Measurements from ENCODE around the gene SIVA1. TPM values are rescaled to one million over a fixed set of nuclear protein-coding genes. Genes with fewer than 3 reads are reported as not detected.
A peak's percentile ranks its signal among the peaks of the same experiment; 100 is the strongest.

The SIVA1 gene
- total and polyA plus RNA-seq, 8 donors, result 29.1 to 136 (median 42.6) TPM

- H3K36me3 ChIP-seq, result peaks cover 0 to 5% (median 0%) of the 10 kb centered on the region in 3 donors
- no peaks in the 10 kb centered on the region for H3K27me3 ChIP-seq
- no peak for ATAC-seq
- 77 to 79% methylated on average over 7 of the region's 7 CpGs for WGBS, 2 donors
- FAIRE-seq, result no peak
- H3K4me1 ChIP-seq, result peaks cover 11 to 13% (median 12%) of the 10 kb centered on the region in 3 donors
- TF ChIP-seq CTCF (IDR thresholded peaks at IDR 0.05), result no peak
- no peak overlapping the region for H3K27ac ChIP-seq
- no peaks in the 10 kb centered on the region for H3K9me3 ChIP-seq
- intact Hi-C loops (cut with DNase I), result no loop called here
- no peak overlapping the region for H3K4me3 ChIP-seq
- DNase-seq, result no peak
These were observed 34.8 kb downstream of the SIVA1 start for GRCh38 chr14:104787736-104788135.

GRCh38 chr14:104788161-104788818 is 35.3 kb downstream of the SIVA1 start:
- no peak for ATAC-seq
- Histone ChIP-seq H3K9me3 (no peaks in the 10 kb centered on the region), H3K27ac (no peak overlapping the region), H3K4me3 (no peak overlapping the region), H3K36me3 (peaks cover 0 to 5% (median 0%) of the 10 kb centered on the region in 3 donors), H3K4me1 (peaks cover 17 to 18% (median 17%) of the 10 kb centered on the region in 3 donors), H3K27me3 (no peaks in the 10 kb centered on the region)
- 59 to 73% methylated on average over 13 to 14 of the region's 14 CpGs for WGBS, 2 donors
- intact Hi-C loops (cut with DNase I), result no loop called here
- FAIRE-seq, result no peak
- no peak for TF ChIP-seq CTCF (IDR thresholded peaks at IDR 0.05)
- peak in 2 of 6 donors; percentile 47 to 76 for DNase-seq

- TF ChIP-seq CTCF (IDR thresholded peaks at IDR 0.05), result no peak
- no peak overlapping the region for H3K4me3 ChIP-seq
- peaks cover 0 to 5% (median 0%) of the 10 kb centered on the region in 3 donors for H3K36me3 ChIP-seq
- FAIRE-seq (no peak), DNase-seq (peak in 2 of 6 donors; percentile 47 to 83), ATAC-seq (peak in 1 of 4 donors; percentile 9)
- no peaks in the 10 kb centered on the region for H3K27me3 ChIP-seq
- no peak overlapping the region for H3K27ac ChIP-seq
- intact Hi-C loops (cut with DNase I), result no loop called here
- WGBS, 2 donors, result 69% methylated on average over 39 of the region's 39 CpGs
- H3K9me3 ChIP-seq, result no peaks in the 10 kb centered on the region
- peaks cover 20 to 25% (median 24%) of the 10 kb centered on the region in 3 donors for H3K4me1 ChIP-seq
These were observed 36.1 kb downstream of the SIVA1 start for GRCh38 chr14:104788873-104789663.

- intact Hi-C loops (cut with DNase I), result no loop called here
- Histone ChIP-seq H3K4me3 (no peak overlapping the region), H3K4me1 (peaks cover 20 to 27% (median 26%) of the 10 kb centered on the region in 3 donors), H3K27me3 (no peaks in the 10 kb centered on the region), H3K9me3 (no peaks in the 10 kb centered on the region), H3K27ac (no peak overlapping the region), H3K36me3 (peaks cover 0 to 5% (median 0%) of the 10 kb centered on the region in 3 donors)
- no peak for TF ChIP-seq CTCF (IDR thresholded peaks at IDR 0.05)
- FAIRE-seq (no peak), ATAC-seq (peak in 1 of 4 donors; percentile 4), DNase-seq (peak in 2 of 6 donors; percentile 49 to 64)
- 86 to 87% methylated on average over 27 to 31 of the region's 31 CpGs for WGBS, 2 donors
These were observed 37.1 kb downstream of the SIVA1 start for GRCh38 chr14:104789752-104790743.
